ENCODE results near the gene PCID2.
"Not testable (repeated sequence)": the region's sequence is repeated elsewhere in the genome, so short reads cannot be mapped to it uniquely, and the experiment has no call there.

Gene PCID2

GRCh38 chr13:113208421-113209335 is at the start of gene PCID2:
PCID2 (minus strand) TSS chr13:113208669; CDS start chr13:113208634, 35 bp downstream.
- peak in 55 of 56 donors; percentile 33 to 93 (median 81) for DNase-seq

GRCh38 chr13:113257908-113258307 is 49.4 kb upstream of the PCID2 start:
- DNase-seq = not testable (repeated sequence)

GRCh38 chr13:113252516-113253095 is 44.1 kb upstream of the PCID2 start:
- DNase-seq = no peak

- DNase-seq = no peak
Measured at GRCh38 chr13:113245849-113246796, 37.7 kb upstream of the PCID2 start.

GRCh38 chr13:113243847-113244246 is 35.4 kb upstream of the PCID2 start:
- no peak for DNase-seq

- DNase-seq = not testable (repeated sequence)
Measured at GRCh38 chr13:113241623-113242022, 33.2 kb upstream of the PCID2 start.

- no peak for DNase-seq
Measured at GRCh38 chr13:113239986-113240385, 31.5 kb upstream of the PCID2 start.

- DNase-seq = no peak
Measured at GRCh38 chr13:113239357-113239756, 30.9 kb upstream of the PCID2 start.

GRCh38 chr13:113238536-113238935 is 30.1 kb upstream of the PCID2 start:
- no peak for DNase-seq

GRCh38 chr13:113233101-113233500 is 24.6 kb upstream of the PCID2 start:
- DNase-seq = no peak

GRCh38 chr13:113232208-113233003 is 23.9 kb upstream of the PCID2 start:
- no peak for DNase-seq

- DNase-seq = no peak
Measured at GRCh38 chr13:113231306-113232207, 23.1 kb upstream of the PCID2 start.

GRCh38 chr13:113229791-113230190 is 21.3 kb upstream of the PCID2 start:
- no peak for DNase-seq

GRCh38 chr13:113229161-113229560 is 20.7 kb upstream of the PCID2 start:
- no peak for DNase-seq

- no peak for DNase-seq
Measured at GRCh38 chr13:113226873-113227450, 18.5 kb upstream of the PCID2 start.

- no peak for DNase-seq
Measured at GRCh38 chr13:113225515-113225914, 17.0 kb upstream of the PCID2 start.

- no peak for DNase-seq
Measured at GRCh38 chr13:113224486-113224885, 16.0 kb upstream of the PCID2 start.

- no peak for DNase-seq
Measured at GRCh38 chr13:113223070-113223469, 14.6 kb upstream of the PCID2 start.

GRCh38 chr13:113220877-113221276 is 12.4 kb upstream of the PCID2 start:
- peak in 1 of 56 donors; percentile 5 for DNase-seq
